IPS DF 6.9 (cell line): ENCODE results near the gene CEP55.

ENCODE experiments used
- DNase-seq: peaks from one replicate; pipeline ENCODE4 v3.0.0-alpha.2; 2013; ENCODE audit warnings: low read depth, low spot score
- H3K27ac ChIP-seq: one replicate; pipeline ENCODE4 v1.5.1; 2013; ENCODE audit warnings: low read length, control low read depth
- H3K27me3 ChIP-seq: 2 replicates; pipeline ENCODE4 v1.6.1; 2013; ENCODE audit warnings: mild to moderate bottlenecking, low read length; ENCODE audit not compliant: control insufficient read depth, insufficient read depth
- H3K36me3 ChIP-seq: 2 replicates; pipeline ENCODE4 v1.6.1; 2013; ENCODE audit warnings: low read length; ENCODE audit not compliant: control insufficient read depth, insufficient read depth
- H3K4me1 ChIP-seq: 2 replicates; pipeline ENCODE4 v1.6.1; 2013; ENCODE audit warnings: low read length; ENCODE audit not compliant: control insufficient read depth, insufficient read depth
- H3K4me3 ChIP-seq: 2 replicates; pipeline ENCODE4 v1.5.1; 2013; ENCODE audit warnings: mild to moderate bottlenecking, low read length
- H3K9me3 ChIP-seq: 2 replicates; pipeline ENCODE4 v1.6.1; 2013; ENCODE audit warnings: low read length, inconsistent platforms; ENCODE audit not compliant: control insufficient read depth, insufficient read depth
- WGBS: extraction: QIAGEN DNeasy Blood & Tissue Kit; methylation state at CpG from one replicate; pipeline ENCODE4 v1.1.7; 2013; ENCODE audit warnings: mixed read lengths, missing lambda C conversion rate; ENCODE audit not compliant: insufficient read length, insufficient coverage; 5-methylcytosine and 5-hydroxymethylcytosine counted together

The CEP55 gene

DNA sequence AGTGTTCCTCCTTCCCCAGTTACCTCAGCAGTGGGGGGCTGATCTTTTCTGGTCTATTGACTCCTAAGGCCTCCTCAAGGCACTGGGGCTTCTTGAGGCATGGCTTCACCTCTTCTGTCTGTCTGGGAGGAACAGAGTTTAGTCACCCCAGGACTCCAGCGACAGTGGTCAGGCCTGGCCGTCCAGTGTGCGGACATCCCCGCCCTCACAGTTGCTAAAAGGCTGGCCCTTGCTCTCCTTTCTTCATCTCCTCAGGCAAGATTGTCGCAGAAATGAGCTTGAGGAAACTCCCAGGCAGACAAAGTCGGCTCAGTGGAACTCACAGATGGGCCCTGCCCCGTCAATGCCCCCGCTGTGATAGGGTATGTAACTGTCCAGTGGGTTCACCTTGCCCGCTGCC is 63.1 kb downstream of the CEP55 start:
- H3K27ac ChIP-seq = no peak overlapping the region
- no CpG with 5 or more reads among the region's 9 CpGs for WGBS

DNA sequence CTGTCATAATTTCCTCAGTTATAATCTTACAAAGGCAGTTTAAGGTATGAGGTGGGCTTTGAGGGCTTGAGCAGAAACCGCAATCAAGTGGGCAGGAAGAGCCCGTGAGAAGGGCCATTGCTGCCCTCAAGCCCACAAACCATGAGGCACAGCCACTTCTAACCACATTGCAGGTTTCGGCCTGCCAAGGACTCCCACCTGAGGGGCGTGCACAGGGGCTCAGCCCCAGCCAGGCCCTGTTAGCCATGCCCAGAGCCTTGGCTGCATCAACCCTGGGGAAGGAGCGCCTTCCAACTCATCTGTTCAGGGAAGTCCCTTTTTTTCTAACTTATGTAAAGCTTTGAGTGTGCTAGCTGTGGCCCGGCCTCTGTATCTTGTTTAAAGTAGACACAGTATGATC is 64.1 kb downstream of the CEP55 start:
- Histone ChIP-seq H3K27ac (no peak overlapping the region), H3K27me3 (peaks cover 3% of the 10 kb centered on the region; the same call in 1 of the 2 replicates), H3K4me1 (no peaks in the 10 kb centered on the region), H3K9me3 (no peaks in the 10 kb centered on the region), H3K4me3 (no peak overlapping the region), H3K36me3 (no peaks in the 10 kb centered on the region)
- no peak for DNase-seq
- no CpG with 5 or more reads among the region's 6 CpGs for WGBS

More for the DNA sequence above, 63.1 kb downstream of the CEP55 start:
- Histone ChIP-seq H3K4me1 (no peaks in the 10 kb centered on the region), H3K4me3 (no peak overlapping the region), H3K9me3 (no peaks in the 10 kb centered on the region), H3K27me3 (no peaks in the 10 kb centered on the region), H3K36me3 (no peaks in the 10 kb centered on the region)
- DNase-seq = no peak

DNA sequence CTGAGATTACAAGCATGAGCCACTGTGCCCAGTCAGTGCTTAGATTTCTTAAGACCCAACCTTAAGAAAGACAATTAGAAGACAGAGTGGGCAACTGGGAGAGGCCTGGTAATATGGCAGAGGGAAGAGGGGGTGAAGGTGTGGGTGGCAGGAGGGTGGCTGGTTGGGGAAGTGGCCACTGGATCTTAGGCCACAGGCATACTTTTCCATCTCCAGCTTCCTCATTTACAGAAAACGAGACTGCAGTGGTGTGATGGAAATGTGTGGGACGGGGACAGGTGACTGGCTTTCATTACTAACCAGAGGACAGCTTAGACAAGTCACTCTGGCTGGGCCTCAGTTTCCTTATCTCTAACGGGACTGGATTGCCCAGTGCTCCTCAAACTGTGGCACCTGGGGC is 69.0 kb downstream of the CEP55 start:
- Histone ChIP-seq H3K36me3 (no peaks in the 10 kb centered on the region), H3K27ac (no peak overlapping the region), H3K4me3 (no peak overlapping the region), H3K9me3 (no peaks in the 10 kb centered on the region), H3K4me1 (peaks cover 2% of the 10 kb centered on the region), H3K27me3 (peaks cover 43% of the 10 kb centered on the region)
- no CpG with 5 or more reads among the region's 3 CpGs for WGBS
- DNase-seq = no peak

DNA sequence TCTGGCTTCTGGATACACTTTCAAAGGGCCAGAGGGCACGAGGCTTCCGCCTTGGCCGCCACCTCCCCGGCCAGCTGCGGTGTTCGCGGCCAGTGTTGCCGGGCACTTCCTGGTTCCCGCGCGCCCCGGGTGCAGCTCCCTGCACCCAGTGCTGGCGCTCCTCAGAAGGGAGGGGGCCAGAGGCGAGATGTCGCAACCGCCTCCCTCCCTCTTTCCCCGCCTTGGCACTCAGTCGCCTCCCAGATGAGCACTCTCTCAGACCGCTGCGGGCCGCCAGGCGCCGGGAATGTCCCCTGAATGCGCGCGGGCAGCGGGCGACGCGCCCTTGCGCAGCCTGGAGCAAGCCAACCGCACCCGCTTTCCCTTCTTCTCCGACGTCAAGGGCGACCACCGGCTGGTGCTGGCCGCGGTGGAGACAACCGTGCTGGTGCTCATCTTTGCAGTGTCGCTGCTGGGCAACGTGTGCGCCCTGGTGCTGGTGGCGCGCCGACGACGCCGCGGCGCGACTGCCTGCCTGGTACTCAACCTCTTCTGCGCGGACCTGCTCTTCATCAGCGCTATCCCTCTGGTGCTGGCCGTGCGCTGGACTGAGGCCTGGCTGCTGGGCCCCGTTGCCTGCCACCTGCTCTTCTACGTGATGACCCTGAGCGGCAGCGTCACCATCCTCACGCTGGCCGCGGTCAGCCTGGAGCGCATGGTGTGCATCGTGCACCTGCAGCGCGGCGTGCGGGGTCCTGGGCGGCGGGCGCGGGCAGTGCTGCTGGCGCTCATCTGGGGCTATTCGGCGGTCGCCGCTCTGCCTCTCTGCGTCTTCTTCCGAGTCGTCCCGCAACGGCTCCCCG is 70.2 kb downstream of the CEP55 start, which contains the start of gene FFAR4:
Gene FFAR4, plus strand, starts transcription at position 231 of the 842 bp plus-strand sequence. Its CDS starts 56 bp downstream, at position 287.
- no peak within 1 kb of the TSS for H3K27ac ChIP-seq
- no peaks in the 10 kb centered on the region for H3K9me3 ChIP-seq
- DNase-seq = no peak
- H3K27me3 ChIP-seq = peaks cover 52% of the 10 kb centered on the region
- peaks cover 2% of the 10 kb centered on the region for H3K4me1 ChIP-seq
- WGBS = no CpG with 5 or more reads among the region's 85 CpGs
- H3K36me3 ChIP-seq = no peaks in the 10 kb centered on the region
- H3K4me3 ChIP-seq = peak within 1 kb of the TSS; percentile 39; the same call in 1 of the 2 replicates

DNA sequence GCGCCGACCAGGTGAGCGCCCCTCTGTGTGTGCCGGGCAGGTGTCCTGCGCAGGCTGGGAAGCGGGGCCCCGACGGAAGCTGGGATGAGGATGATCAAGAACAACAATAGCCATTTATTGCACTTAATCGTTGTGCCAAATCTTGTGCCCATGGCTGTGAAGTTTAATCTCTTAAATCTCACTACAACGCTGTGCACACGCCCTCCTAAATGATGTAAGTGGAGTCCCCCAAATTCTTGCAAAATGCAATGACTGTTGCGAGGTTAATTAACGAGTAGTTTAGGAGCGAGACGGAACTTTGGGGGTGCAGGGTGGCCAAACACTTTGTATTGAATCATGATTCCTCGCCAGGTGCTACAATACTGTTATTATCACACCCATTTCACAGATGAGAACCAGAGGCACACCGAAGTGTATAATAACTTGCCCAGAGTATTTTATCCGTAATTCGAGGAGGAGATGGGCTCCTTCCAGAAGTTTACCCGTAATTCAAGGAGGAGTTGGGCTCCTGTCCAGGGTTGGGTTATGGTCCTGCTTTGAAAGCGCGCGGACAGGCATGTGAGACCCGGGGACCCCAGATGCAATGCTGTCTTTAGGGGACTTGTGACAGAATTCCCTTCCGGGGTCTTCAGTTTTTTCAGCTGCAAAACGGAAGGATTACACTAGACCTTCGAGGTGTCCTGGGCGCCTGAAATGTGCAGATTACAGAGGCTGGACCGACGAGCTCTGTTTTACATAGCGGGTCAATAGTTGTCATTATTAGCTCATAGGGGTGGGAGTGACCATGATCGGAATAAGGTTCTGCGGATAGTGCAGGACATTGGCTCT is 71.1 kb downstream of the CEP55 start:
- H3K27me3 ChIP-seq = peaks cover 52% of the 10 kb centered on the region

GRCh38 chr10:93568105-93568390 is 71.6 kb downstream of the CEP55 start:
- no CpG with 5 or more reads among the region's 21 CpGs for whole genome bisulfite sequencing
- H3K27me3 ChIP-seq = peaks cover 52% of the 10 kb centered on the region
- H3K36me3 ChIP-seq = no peaks in the 10 kb centered on the region
- H3K4me3 ChIP-seq = no peak overlapping the region
- H3K4me1 ChIP-seq = peaks cover 2% of the 10 kb centered on the region
- H3K27ac ChIP-seq = no peak overlapping the region
- DNase-seq = no peak
- no peaks in the 10 kb centered on the region for H3K9me3 ChIP-seq

More for the DNA sequence above, 71.1 kb downstream of the CEP55 start:
- DNase-seq = no peak
- no CpG with 5 or more reads among the region's 33 CpGs for whole genome bisulfite sequencing
- no peaks in the 10 kb centered on the region for H3K9me3 ChIP-seq
- H3K4me1 ChIP-seq = peaks cover 2% of the 10 kb centered on the region
- H3K36me3 ChIP-seq = no peaks in the 10 kb centered on the region
- no peak overlapping the region for H3K27ac ChIP-seq
- H3K4me3 ChIP-seq = peak overlapping the region; percentile 39; the same call in 1 of the 2 replicates

GRCh38 chr10:93570383-93570782 is 74.0 kb downstream of the CEP55 start:
- no CpG with 5 or more reads among the region's 3 CpGs for WGBS

GRCh38 chr10:93572606-93573005 is 76.2 kb downstream of the CEP55 start:
- no peaks in the 10 kb centered on the region for H3K36me3 ChIP-seq
- H3K27me3 ChIP-seq = peaks cover 32% of the 10 kb centered on the region
- no peaks in the 10 kb centered on the region for H3K4me1 ChIP-seq
- H3K4me3 ChIP-seq = no peak overlapping the region
- no peak for DNase-seq
- no CpG with 5 or more reads among the region's 2 CpGs for WGBS
- H3K27ac ChIP-seq = no peak overlapping the region
- no peaks in the 10 kb centered on the region for H3K9me3 ChIP-seq

More at GRCh38 chr10:93570383-93570782, 74.0 kb downstream of the CEP55 start:
- no peaks in the 10 kb centered on the region for H3K36me3 ChIP-seq
- no peaks in the 10 kb centered on the region for H3K9me3 ChIP-seq
- H3K4me1 ChIP-seq = peaks cover 2% of the 10 kb centered on the region
- peaks cover 51% of the 10 kb centered on the region for H3K27me3 ChIP-seq
- DNase-seq = no peak
- H3K4me3 ChIP-seq = no peak overlapping the region
- no peak overlapping the region for H3K27ac ChIP-seq

DNA sequence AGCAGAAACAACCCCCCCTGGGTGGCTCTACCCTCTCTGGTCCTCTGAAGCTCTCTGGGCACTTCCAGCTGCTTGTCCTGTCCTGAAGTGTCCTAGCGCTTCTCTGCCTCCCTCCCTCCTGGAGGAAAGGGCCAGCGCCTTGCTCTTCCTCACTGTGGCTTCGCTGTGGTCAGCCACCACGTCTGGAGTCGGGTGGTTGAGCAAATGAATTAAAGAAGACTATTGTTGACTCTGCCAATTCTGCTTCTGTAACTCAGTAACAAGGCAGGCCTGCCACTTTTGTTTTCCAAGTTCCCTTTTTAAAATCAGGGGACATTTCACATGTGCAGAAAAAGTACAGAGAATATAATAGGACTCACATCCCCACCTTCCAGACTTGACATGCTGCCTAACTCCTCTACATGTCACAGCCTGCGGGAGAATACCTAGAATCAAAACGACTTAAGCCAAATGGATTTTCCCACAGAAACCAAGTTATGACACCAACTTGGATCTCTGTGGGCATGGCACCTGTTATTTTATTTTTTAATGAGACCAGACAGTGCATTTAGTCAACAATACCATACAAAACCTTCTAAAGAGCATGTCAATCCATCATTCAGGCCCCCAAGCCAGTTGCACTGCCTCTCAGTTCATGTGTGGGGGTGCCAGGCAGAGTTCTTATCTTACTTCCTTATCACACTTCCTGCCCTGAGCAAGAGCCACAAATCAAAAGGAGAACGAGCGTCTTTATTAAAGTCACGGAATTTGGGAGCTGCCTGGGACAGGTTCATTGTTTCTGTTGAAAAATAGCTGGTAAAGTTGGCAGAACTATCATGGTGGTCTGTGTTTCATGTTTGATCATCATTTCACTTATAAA is 76.9 kb downstream of the CEP55 start:
- no CpG with 5 or more reads among the region's 10 CpGs for WGBS
- Histone ChIP-seq H3K27ac (no peak overlapping the region), H3K36me3 (no peaks in the 10 kb centered on the region), H3K4me1 (no peaks in the 10 kb centered on the region), H3K9me3 (no peaks in the 10 kb centered on the region), H3K27me3 (peaks cover 25% of the 10 kb centered on the region), H3K4me3 (no peak overlapping the region)
- no peak for DNase-seq

- Histone ChIP-seq H3K4me1 (no peaks in the 10 kb centered on the region), H3K9me3 (no peaks in the 10 kb centered on the region), H3K4me3 (no peak overlapping the region), H3K27me3 (peaks cover 19% of the 10 kb centered on the region), H3K36me3 (no peaks in the 10 kb centered on the region), H3K27ac (no peak overlapping the region)
- no CpG with 5 or more reads among the region's 3 CpGs for WGBS
- no peak for DNase-seq
Observed at GRCh38 chr10:93573924-93574323, 77.5 kb downstream of the CEP55 start.
